ENCODE measurements around the gene AARSD1.
A peak's percentile ranks its signal among the peaks of the same experiment; 100 is the strongest.
"Not testable (repeated sequence)": the region's sequence is repeated elsewhere in the genome, so short reads cannot be mapped to it uniquely, and the experiment has no call there.

The AARSD1 gene

GRCh38 chr17:42980274-42980765, 16.1 kb upstream of the AARSD1 start, which contains the start of gene RUNDC1:
RUNDC1 (plus strand) TSS chr17:42980565; CDS start chr17:42980577, 12 bp downstream.
- DNase-seq, result peak; percentile 90

GRCh38 chr17:42979511-42980273, 15.4 kb upstream of the AARSD1 start, which contains the start of gene PTGES3L:
PTGES3L (minus strand) TSS chr17:42980080; CDS start chr17:42980053, 27 bp downstream.
- peak; percentile 25 for DNase-seq

DNA sequence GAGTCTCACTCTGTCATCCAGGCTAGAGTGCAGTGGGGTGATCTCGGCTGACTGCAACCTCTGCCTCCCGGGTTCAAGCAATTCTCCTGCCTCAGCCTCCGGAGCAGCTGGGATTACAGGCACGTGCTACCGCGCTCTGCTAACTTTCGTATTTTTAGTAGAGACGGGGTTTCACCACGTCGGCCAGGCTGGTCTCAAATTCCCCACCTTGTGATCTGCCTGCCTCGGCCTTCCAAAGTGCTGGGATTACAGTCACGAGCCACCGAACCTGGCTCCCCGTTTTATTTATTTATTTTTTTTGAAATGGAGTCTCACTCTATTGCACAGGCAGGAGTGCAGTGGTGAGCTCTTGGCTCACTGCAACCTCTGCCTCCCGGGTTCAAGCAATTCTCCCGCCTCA, 11.4 kb upstream of the AARSD1 start:
- not testable (repeated sequence) for DNase-seq

DNA sequence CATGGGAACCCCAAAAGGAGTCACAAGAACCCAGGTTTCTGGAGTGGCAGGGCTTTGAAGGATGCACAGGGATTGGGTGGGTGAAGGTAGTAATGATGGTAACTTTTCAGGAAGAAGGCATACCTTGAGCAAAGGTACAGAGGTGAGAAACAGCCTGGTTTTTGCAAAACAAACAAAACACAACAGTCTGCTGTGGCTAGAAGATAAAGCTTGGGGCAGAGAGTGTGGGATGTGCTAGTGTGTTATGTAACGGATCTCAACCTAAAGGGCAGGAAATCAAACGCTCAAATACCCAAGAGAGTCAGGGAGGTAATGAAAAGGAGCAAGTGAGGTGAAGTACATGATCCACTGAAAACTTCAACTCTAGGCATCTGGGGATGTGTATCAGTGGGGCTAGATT, 11.0 kb upstream of the AARSD1 start:
- DNase-seq, result no peak

DNA sequence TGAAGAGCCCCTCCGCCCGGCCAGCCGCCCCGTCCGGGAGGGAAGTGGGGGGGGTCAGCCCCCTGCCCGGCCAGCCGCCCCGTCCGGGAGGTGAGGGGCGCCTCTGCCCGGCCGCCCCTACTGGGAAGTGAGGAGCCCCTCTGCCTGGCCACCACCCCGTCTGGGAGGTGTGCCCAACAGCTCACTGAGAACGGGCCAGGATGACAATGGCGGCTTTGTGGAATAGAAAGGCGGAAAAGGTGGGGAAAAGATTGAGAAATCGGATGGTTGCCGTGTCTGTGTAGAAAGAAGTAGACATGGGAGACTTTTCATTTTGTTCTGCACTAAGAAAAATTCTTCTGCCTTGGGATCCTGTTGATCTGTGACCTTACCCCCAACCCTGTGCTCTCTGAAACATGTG, 9.1 kb upstream of the AARSD1 start:
- not testable (repeated sequence) for DNase-seq

- no peak for DNase-seq
Observed at GRCh38 chr17:42971589-42971988, 7.3 kb upstream of the AARSD1 start.

DNA sequence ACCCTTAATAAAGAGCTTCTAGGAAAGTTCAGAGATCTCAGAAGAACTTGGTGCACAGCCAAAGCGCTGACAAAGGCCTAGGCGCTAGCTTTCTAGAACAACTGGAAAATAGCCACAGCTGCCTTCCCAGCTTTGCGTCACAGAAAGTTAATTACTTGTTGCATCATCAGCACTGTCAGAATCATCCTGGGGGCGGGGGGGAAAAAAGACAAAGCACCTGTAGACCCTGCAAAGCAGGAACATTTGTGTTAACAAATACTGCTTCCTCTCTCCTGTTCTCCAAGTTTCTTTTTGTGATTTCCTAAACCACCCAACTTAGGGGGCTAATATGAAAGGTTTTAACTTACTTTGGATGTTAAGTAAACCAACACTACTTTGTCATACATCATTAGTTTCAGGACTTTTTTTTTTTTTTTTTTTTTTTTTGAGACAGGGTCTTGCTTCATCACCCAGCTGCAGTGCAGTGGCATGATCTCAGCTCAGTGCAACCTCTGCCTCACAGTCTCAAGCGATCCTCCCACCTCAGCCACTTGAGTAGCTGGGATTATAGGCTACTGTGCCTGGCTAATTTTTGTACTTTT, 4.8 kb upstream of the AARSD1 start:
- peak; percentile 57 for DNase-seq

GRCh38 chr17:42967925-42968324, 3.7 kb upstream of the AARSD1 start:
- DNase-seq, result no peak

- DNase-seq, result no peak
Observed at GRCh38 chr17:42953669-42954068, 10.6 kb downstream of the AARSD1 start.

DNA sequence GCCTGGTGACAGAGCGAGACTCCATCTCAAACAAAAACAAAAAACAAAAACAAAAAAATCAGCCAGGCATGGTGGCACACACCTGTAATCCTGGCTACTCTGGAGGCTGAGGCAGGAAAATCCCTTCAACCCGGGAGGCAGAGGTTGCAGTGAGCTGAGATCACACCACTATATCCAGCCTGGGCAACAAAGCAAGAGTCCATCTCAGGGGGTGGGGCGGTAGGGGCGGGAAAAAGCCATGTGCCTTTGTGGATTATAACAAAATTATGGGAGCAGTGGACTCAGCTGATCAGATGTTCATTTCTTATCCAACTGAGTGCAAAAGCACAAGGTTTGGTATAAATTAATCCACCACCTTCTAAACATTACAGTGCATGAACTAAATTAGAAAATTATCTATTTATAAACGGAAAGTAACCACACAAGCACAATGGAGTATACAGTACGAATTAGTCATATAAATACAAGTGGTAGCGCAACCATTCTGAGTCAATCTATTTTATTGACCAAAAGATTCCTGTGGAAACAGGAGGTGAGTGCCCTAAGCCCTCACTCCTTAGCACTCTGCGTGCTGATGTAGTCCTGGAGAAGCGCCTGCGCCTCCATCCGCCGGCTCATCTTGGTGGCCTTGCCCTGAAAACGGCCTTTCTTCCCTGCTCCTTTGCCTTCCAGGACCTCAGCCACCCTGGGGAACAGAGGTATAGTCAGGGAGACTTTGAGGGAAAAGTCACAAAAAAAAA, 14.0 kb downstream of the AARSD1 start:
- DNase-seq, result no peak

GRCh38 chr17:42946812-42947211, 17.4 kb downstream of the AARSD1 start:
- DNase-seq, result no peak

DNA sequence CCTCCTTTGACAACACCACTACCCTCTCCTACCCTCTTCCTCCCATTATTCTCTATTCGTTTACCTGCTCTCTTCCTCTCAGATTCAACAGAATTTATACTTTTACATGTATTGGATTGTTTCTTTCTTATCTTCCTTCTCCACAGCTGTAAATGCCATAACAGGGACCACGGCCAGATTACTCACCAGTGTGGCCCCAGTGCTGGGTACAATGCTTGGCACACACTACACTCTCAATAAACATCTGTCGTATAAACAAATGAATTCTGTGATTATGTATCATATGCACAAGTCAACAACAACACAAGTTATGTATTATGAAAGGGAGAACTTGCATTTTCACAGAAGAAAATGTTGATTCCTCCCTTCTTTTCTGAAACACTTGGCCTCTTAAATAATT, 20.0 kb downstream of the AARSD1 start:
- DNase-seq, result no peak

GRCh38 chr17:42937712-42938596, 26.3 kb downstream of the AARSD1 start:
- peak; percentile 35 for DNase-seq

DNA sequence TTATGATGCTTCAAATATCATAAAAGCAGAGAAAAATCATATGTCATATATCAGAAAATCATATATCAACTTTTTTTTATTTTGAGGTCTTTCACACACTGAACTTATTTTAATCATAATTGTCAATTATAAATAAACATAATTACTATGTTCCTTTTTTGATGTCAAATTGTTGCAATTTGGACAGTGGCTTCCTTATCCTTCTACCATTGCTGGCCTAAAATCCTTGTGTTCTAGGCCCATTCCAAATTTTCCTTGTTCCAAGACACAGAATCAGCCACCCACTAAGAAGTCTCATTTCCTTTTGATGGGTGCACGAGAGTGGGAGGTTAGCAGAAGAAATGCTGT, 34.8 kb downstream of the AARSD1 start:
- DNase-seq, result no peak

GRCh38 chr17:42928714-42929496, 35.3 kb downstream of the AARSD1 start:
- DNase-seq, result peak; percentile 97

DNA sequence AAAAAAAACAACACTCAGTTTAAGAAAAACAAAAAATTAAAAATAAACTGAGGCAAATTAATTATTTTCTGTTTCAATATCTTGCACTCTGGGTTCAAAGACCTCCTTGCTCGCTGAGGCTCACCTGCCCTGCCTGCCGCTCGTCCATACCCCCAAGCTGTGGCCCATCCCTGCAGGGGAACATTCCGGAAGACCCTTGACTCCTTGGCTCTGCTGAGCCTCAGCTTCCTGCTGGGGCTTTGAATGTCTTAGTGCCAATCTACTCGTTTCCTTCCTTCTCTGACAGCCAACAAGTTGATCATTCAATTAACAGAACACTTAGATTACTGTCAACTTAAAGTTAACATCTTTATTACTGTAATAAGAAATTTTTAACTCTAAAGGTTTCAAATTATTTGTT, 39.4 kb downstream of the AARSD1 start:
- no peak for DNase-seq

DNA sequence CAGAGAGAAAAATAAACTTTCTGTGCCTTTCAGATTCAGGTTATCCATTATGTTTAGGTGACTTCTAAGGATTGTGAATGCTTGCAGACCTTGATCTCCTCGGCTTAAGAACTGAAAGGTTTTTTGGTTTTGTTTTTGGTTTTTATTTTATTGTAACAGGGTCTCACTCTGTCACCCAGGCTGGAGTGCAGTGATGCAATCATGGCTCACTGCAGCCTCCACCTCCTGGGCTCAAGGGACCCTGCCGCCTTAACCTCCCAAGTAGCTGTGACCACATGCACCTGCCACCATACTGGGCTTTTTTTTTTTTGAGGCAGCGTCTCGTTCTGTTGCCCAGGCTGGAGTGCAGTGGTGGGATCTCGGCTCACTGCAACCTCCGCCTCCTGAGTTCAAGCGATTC, 40.8 kb downstream of the AARSD1 start:
- DNase-seq, result not testable (repeated sequence)

- no peak for DNase-seq
Observed at GRCh38 chr17:42922294-42922693, 42.0 kb downstream of the AARSD1 start.

- no peak for DNase-seq
Observed at GRCh38 chr17:42920922-42921321, 43.3 kb downstream of the AARSD1 start.

DNA sequence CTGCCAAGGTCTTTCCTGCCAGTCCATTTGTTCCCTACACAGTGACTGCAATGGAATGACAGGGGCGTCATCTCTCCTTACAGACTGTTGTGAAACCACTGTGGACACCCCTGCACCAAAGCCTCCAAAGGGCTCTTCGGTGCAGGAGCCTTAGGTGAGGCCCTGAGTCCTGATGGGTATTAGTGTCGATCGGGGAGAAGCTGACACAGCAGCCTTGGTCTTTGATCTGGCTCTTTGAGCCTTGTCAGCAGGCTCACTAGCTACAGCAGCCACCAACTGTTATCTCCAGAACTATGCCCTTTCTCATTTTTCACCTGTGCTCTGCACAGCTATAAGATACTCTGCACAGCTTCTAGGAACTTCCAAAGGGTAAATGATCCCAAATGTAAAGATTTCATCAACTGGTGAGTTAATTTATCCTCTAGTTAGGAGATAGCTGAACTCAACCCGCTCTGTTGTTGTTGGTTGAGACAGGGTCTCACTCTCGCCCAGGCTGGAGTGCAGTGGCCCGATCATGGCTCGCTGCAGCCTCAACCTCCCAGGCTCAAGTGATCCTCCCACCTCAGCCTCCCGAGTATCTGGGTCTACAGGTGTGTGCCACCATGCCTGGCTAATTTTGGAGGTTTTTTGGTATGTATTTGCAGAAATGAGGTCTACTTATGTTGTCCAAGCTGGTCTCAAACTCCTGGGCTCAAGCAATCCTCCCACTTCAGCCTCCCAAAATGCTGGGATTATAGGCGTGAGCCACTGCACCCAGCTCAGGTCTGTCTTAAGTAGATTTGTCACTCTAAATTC, 44.0 kb downstream of the AARSD1 start:
- no peak for DNase-seq

- DNase-seq, result not testable (repeated sequence)
Observed at GRCh38 chr17:42919522-42920077, 44.7 kb downstream of the AARSD1 start.
